OCI-LY1 (cell line): ENCODE results near the gene PDE6G.
"Not testable (repeated sequence)": the region's sequence is repeated elsewhere in the genome, so short reads cannot be mapped to it uniquely, and the experiment has no call there.

Source experiments
- H2AFZ ChIP-seq: fragments of 200-600 bp; sonication (generic), shearing (Covaris generic); 2 replicates; pipeline ENCODE4 v1.6.0; 2014; ENCODE audit warnings: antibody characterized with exemption, mild to moderate bottlenecking, low read length
- H3F3A ChIP-seq: fragments of 200-600 bp; sonication (generic), shearing (Covaris generic); 2 replicates; pipeline ENCODE4 v1.6.0; 2014; ENCODE audit warnings: mild to moderate bottlenecking, antibody characterized with exemption, low read length, moderate library complexity; ENCODE audit not compliant: insufficient read depth
- H3K27ac ChIP-seq: fragments of 200-600 bp; sonication (generic); 2 replicates; pipeline ENCODE4 v1.5.1; 2014; ENCODE audit warnings: low read length, mixed run types, mild to moderate bottlenecking, low read depth; ENCODE audit not compliant: poor library complexity, severe bottlenecking
- H3K27me3 ChIP-seq: fragments of 200-600 bp; sonication (generic); 2 replicates; pipeline ENCODE4 v1.6.0; 2014; ENCODE audit warnings: antibody characterized with exemption, mild to moderate bottlenecking, low read length, moderate library complexity; ENCODE audit not compliant: insufficient read depth
- H3K36me3 ChIP-seq: fragments of 200-600 bp; sonication (generic); 2 replicates; pipeline ENCODE4 v1.6.1; 2014; ENCODE audit warnings: mild to moderate bottlenecking, antibody characterized with exemption, low read length, moderate library complexity, mixed read lengths; ENCODE audit not compliant: insufficient read depth
- H3K4me1 ChIP-seq: fragments of 200-600 bp; sonication (generic); 2 replicates; pipeline ENCODE4 v1.5.1; 2014; ENCODE audit warnings: mild to moderate bottlenecking, low read length, moderate library complexity; ENCODE audit not compliant: insufficient read depth, severe bottlenecking
- H3K4me2 ChIP-seq: fragments of 200-600 bp; sonication (generic), shearing (Covaris generic); 2 replicates; pipeline ENCODE4 v1.6.1; 2014; ENCODE audit warnings: low read length
- H3K4me3 ChIP-seq: fragments of 200-600 bp; sonication (generic); 2 replicates; pipeline ENCODE4 v1.5.1; 2014; ENCODE audit warnings: low read length, low read depth, mild to moderate bottlenecking, mixed read lengths; ENCODE audit not compliant: poor library complexity, severe bottlenecking
- H3K79me2 ChIP-seq: fragments of 200-600 bp; shearing (Covaris generic); 2 replicates; pipeline ENCODE4 v1.6.1; 2016; ENCODE audit warnings: mixed run types, low read length, mixed read lengths; ENCODE audit not compliant: insufficient read depth
- H3K9ac ChIP-seq: fragments of 200-600 bp; sonication (generic), shearing (Covaris generic); 2 replicates; pipeline ENCODE4 v1.6.1; 2014; ENCODE audit warnings: mild to moderate bottlenecking, low read length, mixed read lengths
- H3K9me2 ChIP-seq: fragments of 200-600 bp; sonication (generic), shearing (Covaris generic); 2 replicates; pipeline ENCODE4 v1.6.1; 2014; ENCODE audit warnings: low read depth, mild to moderate bottlenecking, low read length, mixed read lengths
- H3K9me3 ChIP-seq: fragments of 200-600 bp; shearing (Covaris generic); 2 replicates; pipeline ENCODE4 v1.6.1; 2014; ENCODE audit warnings: low read length, mixed read lengths
- H4K20me1 ChIP-seq: fragments of 200-600 bp; sonication (generic), shearing (Covaris generic); 2 replicates; pipeline ENCODE4 v1.6.0; 2016; ENCODE audit warnings: mild to moderate bottlenecking, low read length; ENCODE audit not compliant: insufficient read depth
- EZH2 ChIP-seq: fragments of 200-600 bp; sonication (generic), shearing (Covaris generic); IDR thresholded peaks from 2 replicates; pipeline ENCODE4 v1.8.0; 2017; ENCODE audit warnings: borderline replicate concordance, mixed run types, mild to moderate bottlenecking, antibody characterized with exemption, low read length, moderate library complexity, mixed read lengths
- TF ChIP-seq, protein P1 (sequence below): fragments of 200-600 bp; sonication (generic), shearing (Covaris generic); IDR thresholded peaks from 2 replicates; pipeline ENCODE4 v1.5.1; 2017; ENCODE audit warnings: mild to moderate bottlenecking, antibody characterized with exemption, low read length, moderate library complexity, mixed read lengths

PDE6G gene

GRCh38 chr17:81630274-81630673 is 26.1 kb downstream of the PDE6G start:
- TF ChIP-seq, protein P1, sequence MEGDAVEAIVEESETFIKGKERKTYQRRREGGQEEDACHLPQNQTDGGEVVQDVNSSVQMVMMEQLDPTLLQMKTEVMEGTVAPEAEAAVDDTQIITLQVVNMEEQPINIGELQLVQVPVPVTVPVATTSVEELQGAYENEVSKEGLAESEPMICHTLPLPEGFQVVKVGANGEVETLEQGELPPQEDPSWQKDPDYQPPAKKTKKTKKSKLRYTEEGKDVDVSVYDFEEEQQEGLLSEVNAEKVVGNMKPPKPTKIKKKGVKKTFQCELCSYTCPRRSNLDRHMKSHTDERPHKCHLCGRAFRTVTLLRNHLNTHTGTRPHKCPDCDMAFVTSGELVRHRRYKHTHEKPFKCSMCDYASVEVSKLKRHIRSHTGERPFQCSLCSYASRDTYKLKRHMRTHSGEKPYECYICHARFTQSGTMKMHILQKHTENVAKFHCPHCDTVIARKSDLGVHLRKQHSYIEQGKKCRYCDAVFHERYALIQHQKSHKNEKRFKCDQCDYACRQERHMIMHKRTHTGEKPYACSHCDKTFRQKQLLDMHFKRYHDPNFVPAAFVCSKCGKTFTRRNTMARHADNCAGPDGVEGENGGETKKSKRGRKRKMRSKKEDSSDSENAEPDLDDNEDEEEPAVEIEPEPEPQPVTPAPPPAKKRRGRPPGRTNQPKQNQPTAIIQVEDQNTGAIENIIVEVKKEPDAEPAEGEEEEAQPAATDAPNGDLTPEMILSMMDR: no peak
- no peak for TF ChIP-seq EZH2
- no peaks in the 10 kb centered on the region for H3K9me2 ChIP-seq
- H3K9me3 ChIP-seq: no peaks in the 10 kb centered on the region
- peaks cover 34% of the 10 kb centered on the region for H3K79me2 ChIP-seq
- no peaks in the 10 kb centered on the region for H4K20me1 ChIP-seq
- no peaks in the 10 kb centered on the region for H3F3A ChIP-seq
- no peak overlapping the region for H3K27ac ChIP-seq
- no peak overlapping the region for H3K9ac ChIP-seq
- no peak overlapping the region for H3K4me3 ChIP-seq
- peaks cover 15% of the 10 kb centered on the region for H3K4me1 ChIP-seq
- no peak overlapping the region for H2AFZ ChIP-seq
- peaks cover 79% of the 10 kb centered on the region for H3K36me3 ChIP-seq
- no peaks in the 10 kb centered on the region for H3K27me3 ChIP-seq
- no peak overlapping the region for H3K4me2 ChIP-seq

GRCh38 chr17:81621494-81622130 is 34.7 kb downstream of the PDE6G start:
- Histone ChIP-seq H4K20me1 (no peaks in the 10 kb centered on the region), H3K27me3 (no peaks in the 10 kb centered on the region), H3K4me2 (no peak overlapping the region), H3K79me2 (peaks cover 6% of the 10 kb centered on the region; the same call in 1 of the 2 replicates), H3F3A (no peaks in the 10 kb centered on the region), H3K9me3 (no peaks in the 10 kb centered on the region), H2AFZ (no peak overlapping the region), H3K36me3 (peaks cover 84% of the 10 kb centered on the region), H3K4me3 (no peak overlapping the region), H3K27ac (no peak overlapping the region), H3K9me2 (no peaks in the 10 kb centered on the region), H3K9ac (no peak overlapping the region), H3K4me1 (no peaks in the 10 kb centered on the region)
- no peak for TF ChIP-seq EZH2
- TF ChIP-seq, protein P1: no peak

- H3K27me3 ChIP-seq, H4K20me1 ChIP-seq, H3F3A ChIP-seq, H3K4me1 ChIP-seq, H3K4me2 ChIP-seq, H2AFZ ChIP-seq, H3K9me3 ChIP-seq, H3K4me3 ChIP-seq, H3K27ac ChIP-seq, H3K9ac ChIP-seq, H3K9me2 ChIP-seq: not testable (repeated sequence)
- peaks cover 14% of the 10 kb centered on the region; the same call in 1 of the 2 replicates for H3K79me2 ChIP-seq
- peaks cover 82% of the 10 kb centered on the region for H3K36me3 ChIP-seq
Measured at GRCh38 chr17:81618307-81618706, 38.0 kb downstream of the PDE6G start.

- H3K4me1 ChIP-seq: no peaks in the 10 kb centered on the region
- H3K36me3 ChIP-seq: peaks cover 83% of the 10 kb centered on the region
- no peaks in the 10 kb centered on the region for H4K20me1 ChIP-seq
- no peaks in the 10 kb centered on the region for H3F3A ChIP-seq
- no peaks in the 10 kb centered on the region for H3K9me3 ChIP-seq
- no peak overlapping the region for H3K9ac ChIP-seq
- no peak for TF ChIP-seq EZH2
- TF ChIP-seq, protein P1: no peak
- no peak overlapping the region for H3K4me3 ChIP-seq
- H3K4me2 ChIP-seq: no peak overlapping the region
- H3K27me3 ChIP-seq: no peaks in the 10 kb centered on the region
- H3K9me2 ChIP-seq: no peaks in the 10 kb centered on the region
- H3K27ac ChIP-seq: no peak overlapping the region
- H3K79me2 ChIP-seq: peaks cover 14% of the 10 kb centered on the region; the same call in 1 of the 2 replicates
- H2AFZ ChIP-seq: no peak overlapping the region
Measured at GRCh38 chr17:81616877-81617276, 39.5 kb downstream of the PDE6G start.
